Epithelial cell of alveolus of lung (primary cell): ENCODE data around the gene IBA57. TPM values are rescaled to one million over a fixed set of nuclear protein-coding genes. Genes with fewer than 3 reads are reported as not detected.

ENCODE experiments used
- total RNA-seq: library from RNA; depleted of rRNA; stranded (reverse); fragments of >200 nt; gene quantifications from 2 replicates; pipeline ENCODE4 v1.2.1, GENCODE V29; 2015

IBA57 gene
- total RNA-seq = 2.1 and 8.9 TPM in 2 replicates

DNA sequence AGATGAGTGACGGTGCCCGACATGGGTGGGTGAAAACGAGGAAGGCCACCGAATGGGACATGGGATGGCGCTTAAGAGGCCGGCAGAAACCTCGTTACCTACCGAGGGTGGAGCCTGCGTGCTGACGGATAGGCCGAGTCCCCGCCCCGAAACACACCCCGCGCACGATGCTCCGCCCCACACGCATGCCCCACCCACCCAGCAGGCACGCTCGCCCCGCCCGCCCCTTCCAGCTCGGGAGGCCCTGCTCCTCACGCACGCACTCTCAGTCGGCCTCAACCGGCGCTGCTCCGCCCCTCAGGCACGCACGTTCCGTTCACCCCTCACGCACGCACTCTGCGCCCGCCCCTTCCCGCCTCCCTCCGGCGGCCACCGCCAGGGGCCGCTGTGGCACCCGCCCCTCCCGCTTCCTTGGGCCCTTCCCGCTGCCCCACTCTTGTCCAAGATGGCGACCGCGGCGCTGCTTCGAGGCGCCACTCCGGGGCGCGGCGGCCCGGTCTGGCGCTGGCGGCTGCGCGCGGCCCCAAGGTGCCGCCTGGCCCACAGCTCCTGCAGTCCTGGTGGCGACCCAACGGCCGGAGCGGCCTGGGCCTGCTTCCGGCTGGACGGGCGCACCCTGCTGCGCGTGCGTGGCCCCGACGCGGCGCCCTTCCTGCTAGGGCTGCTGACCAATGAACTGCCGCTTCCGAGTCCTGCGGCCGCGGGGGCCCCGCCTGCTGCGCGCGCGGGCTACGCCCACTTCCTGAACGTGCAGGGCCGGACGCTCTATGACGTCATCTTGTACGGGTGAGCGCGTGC, at the start of gene IBA57:
TSS of gene IBA57 (plus strand) at position 433 of the 798 bp plus-strand sequence. CDS start at position 446, 13 bp downstream.

DNA sequence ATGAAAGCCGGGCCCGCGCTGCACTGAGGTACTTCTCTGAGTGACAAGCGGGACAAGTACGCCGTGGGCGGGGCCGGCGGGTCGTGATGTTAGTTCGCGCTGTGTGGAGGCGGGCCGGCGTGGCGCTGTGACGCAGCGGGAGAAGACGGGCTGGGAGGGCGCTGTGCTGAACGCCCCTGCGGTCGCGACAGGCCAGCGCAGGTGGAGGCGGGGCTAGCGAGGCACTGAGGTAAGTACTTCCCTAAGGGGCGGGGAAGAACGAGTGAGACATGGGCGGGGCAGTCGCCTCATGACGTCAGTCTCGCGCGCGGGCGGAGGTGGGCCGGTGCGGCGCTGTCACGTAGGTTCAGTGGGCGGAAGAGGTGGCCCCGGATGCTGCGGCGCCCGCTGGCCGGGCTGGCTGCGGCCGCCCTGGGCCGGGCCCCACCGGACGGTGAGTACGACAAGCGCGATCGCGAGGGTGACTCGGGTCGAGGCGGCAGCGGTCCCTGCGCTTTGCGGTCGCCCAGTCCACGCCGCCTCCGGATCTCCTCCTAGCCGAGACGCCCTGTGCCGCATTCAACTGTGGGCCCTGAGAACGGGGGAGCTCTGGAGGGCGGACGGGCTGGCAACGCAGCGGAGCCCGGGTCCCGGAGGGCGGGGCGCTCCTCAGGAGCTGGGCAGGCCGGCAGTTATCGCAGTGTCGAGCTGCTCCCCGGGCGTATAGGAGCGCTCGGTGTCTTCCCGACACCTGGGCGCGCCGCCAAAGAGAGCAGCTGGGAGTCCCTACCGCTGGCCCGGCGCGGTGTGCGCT, 25.5 kb upstream of the IBA57 start, which contains the start of gene GUK1:
TSS of gene GUK1 (plus strand) at position 349 of the 793 bp plus-strand sequence. CDS start at position 373, 24 bp downstream.

DNA sequence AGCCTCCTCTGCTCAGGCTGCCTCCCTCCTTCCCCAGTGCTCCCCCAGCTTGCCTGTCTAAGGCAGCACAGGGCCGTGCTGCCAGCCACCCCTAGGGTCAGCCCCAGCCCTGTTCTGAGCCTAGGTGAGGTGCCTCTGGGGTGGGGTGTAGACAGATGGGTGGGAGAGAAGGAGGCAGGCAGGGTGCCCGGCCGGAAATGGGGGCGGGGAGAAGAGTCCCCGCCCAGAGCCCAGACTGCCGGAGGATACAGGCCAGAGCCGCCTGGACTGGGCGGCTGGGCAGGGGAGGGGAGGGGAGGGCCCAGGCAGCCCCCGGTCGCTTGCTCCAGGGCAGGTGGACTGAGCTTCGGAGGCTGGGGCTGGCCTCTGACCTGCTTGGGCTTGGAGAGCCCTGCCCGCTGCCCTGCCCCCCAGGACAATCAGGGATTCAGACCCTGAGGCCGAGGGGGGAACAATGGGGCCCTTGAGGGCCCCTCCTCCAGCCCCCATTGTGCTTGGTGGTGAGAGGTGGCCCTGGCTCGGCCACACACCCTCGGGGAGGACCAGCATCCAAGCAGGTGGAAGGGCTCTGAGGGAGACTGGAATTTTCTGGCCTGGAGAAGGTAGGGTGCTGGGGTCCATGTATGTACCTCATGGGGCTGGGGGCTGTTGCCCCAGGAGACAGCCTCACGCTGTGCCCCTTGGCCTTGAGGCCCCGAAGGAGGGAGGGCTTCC, 16.0 kb upstream of the IBA57 start, which contains the start of gene GJC2:
TSS of gene GJC2 (plus strand) at position 525 of the 714 bp plus-strand sequence. CDS start 7,829 bp downstream, outside the sequence.

GRCh38 chr1:228207851-228208821, 42.5 kb downstream of the IBA57 start, which contains the start of gene OBSCN:
TSS of gene OBSCN (plus strand) at chr1:228208044. CDS start at chr1:228211784, 3,740 bp downstream.

Other genes with a start within 250 kb of the IBA57 start
- gene WNT9A, start 217.9 kb upstream of the IBA57 start, total RNA-seq = 0.65 and 0.72 TPM in 2 replicates
- gene WNT3A, start 158.8 kb upstream of the IBA57 start, total RNA-seq = not detected in 2 replicates
- 518 and 579 TPM in 2 replicates for gene ARF1, start 83.1 kb upstream of the IBA57 start, total RNA-seq
- gene C1orf35, start 62.5 kb upstream of the IBA57 start, total RNA-seq = 7.6 and 13.6 TPM in 2 replicates
- gene MRPL55, start 56.5 kb upstream of the IBA57 start, total RNA-seq = 54.5 and 69.2 TPM in 2 replicates
- gene GUK1, start 25.5 kb upstream of the IBA57 start, total RNA-seq = 197 and 338 TPM in 2 replicates
- gene GJC2, start 15.9 kb upstream of the IBA57 start, total RNA-seq = 2.6 and 4.6 TPM in 2 replicates
- 2.1 and 7.4 TPM in 2 replicates for gene OBSCN, start 42.2 kb downstream of the IBA57 start, total RNA-seq
- 27.2 and 28.4 TPM in 2 replicates for gene TRIM11, start 241.0 kb downstream of the IBA57 start, total RNA-seq